ENCODE data around the gene MCC. TPM values are rescaled to one million over a fixed set of nuclear protein-coding genes. Genes with fewer than 3 reads are reported as not detected.

The MCC gene
- total RNA-seq, 1 experiment from 2014 or later = 7.6 TPM

GRCh38 chr5:113085880-113086409 is 402.3 kb downstream of the MCC start:
- H2BK120ac ChIP-seq (ENCODE audit: low read depth, low read length, poor library complexity, severe bottlenecking) = no peak overlapping the region
- Mint-ChIP-seq H3K36me3 (ENCODE audit: insufficient read depth in 1 of 3, low read depth in 3 of 3) (peaks cover 7 to 22% (median 11%) of the 10 kb centered on the region in 3 experiments), H3K4me1 (peaks cover 8 to 12% of the 10 kb centered on the region in 2 experiments), H3K4me3 (no peak overlapping the region), H3K9me3 (no peaks in the 10 kb centered on the region; a peak in 1 of 5 replicates), H3K27ac (no peak overlapping the region), H3K27me3 (ENCODE audit: low read depth) (peaks cover 30% of the 10 kb centered on the region)
- peaks cover 1% of the 10 kb centered on the region; the same call in 1 of the 2 replicates for H3K4me1 ChIP-seq (ENCODE audit: insufficient read depth, low read length)
- no peak overlapping the region for H3K18ac ChIP-seq (ENCODE audit: insufficient read length, low read depth, low read length)
- H3K23ac ChIP-seq (ENCODE audit: insufficient read length, low read depth, low read length) = no peak overlapping the region
- H3K79me2 ChIP-seq (ENCODE audit: insufficient read depth, low read length) = 0 out of 2 replicates have a peak, but pooled peaks cover 1% of the 10 kb centered on the region
- no CpG with 5 or more reads among the region's 7 CpGs for WGBS (ENCODE audit: extremely low coverage, insufficient read length, low lambda C conversion rate)
- H3T11ph ChIP-seq (ENCODE audit: low read length) = no peak overlapping the region
- no peak overlapping the region for H3K27ac ChIP-seq (ENCODE audit: insufficient read length, low read depth, low read length)
- no peak overlapping the region for H3K14ac ChIP-seq (ENCODE audit: insufficient read depth, low read length)
- no peaks in the 10 kb centered on the region for H3K79me1 ChIP-seq (ENCODE audit: insufficient read depth, low read depth, low read length, poor library complexity, severe bottlenecking)
- no peak overlapping the region for H2BK15ac ChIP-seq (ENCODE audit: low read depth, low read length)
- no peak overlapping the region for H3K4ac ChIP-seq (ENCODE audit: low read depth, low read length)
- no peaks in the 10 kb centered on the region for H3K27me3 ChIP-seq (ENCODE audit: insufficient read depth, low read length)
- H4K8ac ChIP-seq (replicated peaks; ENCODE audit: insufficient read length, low read depth, low read length) = no peak overlapping the region
- no peak overlapping the region for H2BK12ac ChIP-seq (ENCODE audit: insufficient read length, low read depth, low read length)
- no peaks in the 10 kb centered on the region for H3K9me3 ChIP-seq (ENCODE audit: control insufficient read depth, low read depth, low read length)
- H3K56ac ChIP-seq (ENCODE audit: insufficient read length, low read depth, low read length) = no peak overlapping the region
- H3K9ac ChIP-seq (ENCODE audit: extremely low read depth, insufficient read length, low read length) = no peak overlapping the region
- H3K23me2 ChIP-seq (ENCODE audit: insufficient read length, low read depth, low read length, poor library complexity, severe bottlenecking) = no peaks in the 10 kb centered on the region
- H4K91ac ChIP-seq (ENCODE audit: insufficient read length, low read depth, low read length) = no peak overlapping the region
- H4K20me1 ChIP-seq (ENCODE audit: control insufficient read depth, insufficient read depth, insufficient read length) = no peaks in the 10 kb centered on the region
- H2AFZ ChIP-seq (ENCODE audit: low read length) = no peak overlapping the region
- H2AK5ac ChIP-seq (ENCODE audit: insufficient read length, low read length) = no peak overlapping the region
- H2BK5ac ChIP-seq (ENCODE audit: insufficient read length, low read length) = no peak overlapping the region
- H3K4me2 ChIP-seq (ENCODE audit: insufficient read depth, insufficient read length, low read length) = no peak overlapping the region
- no peak overlapping the region for H2BK20ac ChIP-seq (ENCODE audit: low read depth, low read length, poor library complexity, severe bottlenecking)
- no peak overlapping the region for H4K5ac ChIP-seq (ENCODE audit: insufficient read length, low read depth, low read length)
- DNase-seq = no peak
- no peak for TF ChIP-seq CTCF (conservative IDR thresholded peaks at IDR 0.05)

Data from H9 (cell line).